ENCODE results near the gene MRPL43. TPM values are rescaled to one million over a fixed set of nuclear protein-coding genes. Genes with fewer than 3 reads are reported as not detected.
"Not testable (repeated sequence)": the region's sequence is repeated elsewhere in the genome, so short reads cannot be mapped to it uniquely, and the experiment has no call there.

Gene MRPL43
- total RNA-seq, 1 experiment from 2014 or later = 118 TPM

GRCh38 chr10:100983868-100984671 is 3.2 kb downstream of the MRPL43 start:
- DNase-seq (ENCODE audit: low spot score) = no peak

DNA sequence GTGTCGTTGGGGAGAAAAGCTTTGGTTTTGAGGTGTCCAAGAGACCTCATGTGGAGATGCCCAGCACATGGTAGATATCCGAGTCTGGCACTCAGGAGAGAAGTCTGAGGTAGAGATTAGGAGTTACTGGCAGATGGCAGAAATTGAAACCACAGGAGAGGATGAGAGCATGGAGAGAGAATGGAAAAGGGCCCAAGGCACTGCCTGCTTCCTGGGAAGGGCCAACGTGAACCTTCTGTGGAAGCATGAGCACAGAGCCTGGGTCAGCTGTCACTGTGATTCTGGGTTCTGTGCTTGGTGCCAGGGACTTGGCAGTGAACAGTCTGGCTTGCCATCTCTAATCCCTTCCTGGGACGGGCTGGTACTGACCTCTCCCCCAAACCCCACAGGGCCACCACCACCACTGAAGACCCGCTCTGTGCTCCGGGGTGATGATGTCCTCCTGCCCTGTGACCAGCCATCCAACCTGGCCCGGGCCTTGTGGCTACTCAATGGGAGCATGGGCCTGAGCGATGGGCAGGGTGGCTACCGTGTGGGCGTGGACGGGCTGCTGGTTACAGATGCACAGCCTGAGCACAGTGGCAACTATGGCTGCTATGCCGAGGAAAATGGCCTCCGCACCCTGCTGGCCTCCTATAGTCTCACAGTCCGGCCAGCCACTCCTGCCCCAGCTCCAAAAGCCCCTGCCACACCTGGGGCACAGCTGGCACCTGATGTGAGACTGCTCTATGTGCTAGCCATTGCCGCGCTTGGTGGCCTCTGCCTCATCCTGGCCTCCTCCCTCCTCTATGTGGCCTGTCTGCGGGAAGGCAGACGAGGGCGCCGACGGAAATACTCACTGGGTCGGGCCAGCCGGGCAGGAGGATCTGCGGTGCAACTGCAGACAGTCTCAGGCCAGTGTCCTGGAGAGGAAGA is 4.1 kb downstream of the MRPL43 start:
- no peak for DNase-seq (ENCODE audit: low spot score)

DNA sequence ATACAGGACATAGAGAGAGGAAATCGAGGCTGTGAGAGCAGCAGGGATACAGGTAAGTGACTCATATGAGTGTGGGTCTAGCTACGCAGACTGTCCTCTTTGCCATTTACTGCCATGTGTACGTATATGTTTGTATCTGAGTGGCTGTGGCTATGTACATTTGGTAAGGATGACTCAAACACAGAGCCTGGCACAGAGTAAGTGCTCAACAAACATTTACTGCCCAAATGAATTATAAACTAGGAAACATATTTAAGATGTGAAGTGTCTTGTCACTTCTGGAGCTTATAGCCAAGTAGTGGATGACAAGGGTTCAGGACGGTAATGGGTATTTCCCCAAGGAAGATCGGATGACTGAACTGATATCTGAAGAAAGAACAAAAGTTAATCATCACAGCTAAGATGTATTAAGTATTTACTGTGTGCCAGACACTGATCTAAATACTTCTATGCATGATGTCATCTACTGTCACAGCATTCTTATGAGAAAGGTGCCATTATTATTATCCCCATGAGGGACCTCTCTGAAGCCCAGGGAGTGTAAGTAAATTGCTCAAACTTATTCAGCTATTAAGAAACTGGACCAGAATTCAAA is 6.0 kb downstream of the MRPL43 start:
- DNase-seq (ENCODE audit: low spot score) = no peak

DNA sequence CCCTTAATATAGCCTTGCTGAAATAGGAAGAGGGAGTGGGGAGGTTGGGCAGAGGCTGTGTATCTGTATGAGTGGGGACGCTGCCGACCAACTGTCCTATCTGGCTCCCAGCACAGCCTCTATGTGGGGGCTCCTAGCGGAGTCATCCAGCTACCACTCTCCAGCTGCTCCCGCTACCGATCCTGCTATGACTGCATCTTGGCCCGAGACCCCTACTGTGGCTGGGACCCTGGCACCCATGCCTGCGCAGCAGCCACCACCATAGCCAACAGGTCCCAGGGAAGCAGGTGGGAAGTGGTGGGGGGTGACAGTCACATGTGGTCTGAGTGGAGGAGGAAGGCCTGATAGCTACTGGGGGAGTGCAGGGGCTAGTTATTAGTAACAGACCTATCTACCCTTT is 6.6 kb downstream of the MRPL43 start:
- no peak for DNase-seq (ENCODE audit: low spot score)

GRCh38 chr10:100980311-100980710 is 7.0 kb downstream of the MRPL43 start:
- no peak for DNase-seq (ENCODE audit: low spot score)

DNA sequence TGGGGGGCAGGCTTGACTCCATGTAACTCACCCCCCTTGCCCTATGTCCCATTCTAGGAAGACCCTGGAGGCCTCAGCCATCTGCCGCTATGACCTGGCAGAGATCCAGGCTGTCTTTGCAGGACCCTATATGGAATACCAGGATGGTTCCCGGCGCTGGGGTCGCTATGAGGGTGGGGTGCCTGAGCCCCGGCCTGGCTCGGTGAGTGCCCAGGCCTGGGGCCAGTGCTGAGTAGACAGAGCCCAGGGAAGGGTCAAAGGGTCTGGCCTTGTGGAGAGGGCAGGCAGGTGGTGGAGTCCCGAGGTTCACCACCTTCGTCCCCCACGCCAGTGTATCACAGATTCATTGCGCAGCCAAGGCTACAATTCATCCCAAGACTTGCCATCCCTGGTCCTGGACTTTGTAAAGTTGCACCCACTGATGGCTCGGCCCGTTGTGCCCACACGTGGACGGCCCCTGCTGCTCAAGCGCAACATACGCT is 7.5 kb downstream of the MRPL43 start:
- DNase-seq (ENCODE audit: low spot score) = no peak

GRCh38 chr10:100978901-100979195 is 8.4 kb downstream of the MRPL43 start:
- no peak for DNase-seq (ENCODE audit: low spot score)

DNA sequence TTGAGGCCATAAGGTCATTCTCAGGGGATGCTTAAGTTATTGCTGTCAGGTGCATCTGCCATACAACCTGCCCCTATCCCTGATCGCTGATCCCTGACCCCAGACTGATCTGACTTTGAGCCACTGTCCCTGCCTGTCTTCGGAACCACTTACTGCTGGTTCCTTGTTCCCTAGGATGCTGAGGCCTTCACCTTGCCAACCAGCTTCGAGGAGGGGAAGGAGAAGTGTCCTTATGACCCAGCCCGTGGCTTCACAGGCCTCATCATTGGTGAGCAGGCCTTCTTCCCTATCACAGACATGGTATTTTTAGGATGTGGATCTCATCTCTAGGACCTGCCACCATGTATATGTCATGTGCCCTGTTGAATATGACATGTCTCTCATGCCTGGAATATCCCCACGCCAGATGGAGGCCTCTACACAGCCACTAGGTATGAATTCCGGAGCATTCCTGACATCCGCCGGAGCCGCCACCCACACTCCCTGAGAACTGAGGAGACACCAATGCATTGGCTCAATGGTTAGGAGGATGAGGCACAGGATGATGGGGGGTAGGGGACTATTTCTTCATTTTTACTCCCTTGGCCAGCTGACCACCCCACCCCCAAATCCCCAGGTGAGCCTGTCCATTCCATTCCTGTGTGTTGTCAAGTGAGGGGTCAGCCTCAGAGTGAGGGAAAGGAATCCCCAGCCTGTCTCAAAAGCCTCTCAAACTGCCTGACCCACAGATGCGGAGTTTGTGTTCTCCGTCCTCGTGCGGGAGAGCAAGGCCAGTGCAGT is 9.0 kb downstream of the MRPL43 start:
- DNase-seq (ENCODE audit: low spot score) = no peak

DNA sequence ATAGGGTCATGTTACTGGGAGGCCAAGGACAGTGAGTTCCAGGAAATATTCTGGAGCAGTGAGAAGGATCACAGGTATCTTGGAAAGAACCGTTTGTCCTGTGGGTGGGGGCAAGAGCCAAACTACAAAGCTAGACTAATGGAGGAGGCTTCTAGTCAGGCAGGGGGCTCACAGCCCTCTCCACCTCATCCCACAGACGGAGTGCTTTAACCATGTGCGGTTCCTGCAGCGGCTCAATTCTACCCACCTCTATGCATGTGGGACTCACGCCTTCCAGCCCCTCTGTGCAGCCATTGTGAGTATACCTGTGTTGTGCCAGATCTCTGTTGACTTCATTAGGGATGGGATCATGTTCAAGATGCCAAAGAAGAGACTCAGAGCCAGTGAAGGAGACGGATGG is 9.9 kb downstream of the MRPL43 start:
- no peak for DNase-seq (ENCODE audit: low spot score)

DNA sequence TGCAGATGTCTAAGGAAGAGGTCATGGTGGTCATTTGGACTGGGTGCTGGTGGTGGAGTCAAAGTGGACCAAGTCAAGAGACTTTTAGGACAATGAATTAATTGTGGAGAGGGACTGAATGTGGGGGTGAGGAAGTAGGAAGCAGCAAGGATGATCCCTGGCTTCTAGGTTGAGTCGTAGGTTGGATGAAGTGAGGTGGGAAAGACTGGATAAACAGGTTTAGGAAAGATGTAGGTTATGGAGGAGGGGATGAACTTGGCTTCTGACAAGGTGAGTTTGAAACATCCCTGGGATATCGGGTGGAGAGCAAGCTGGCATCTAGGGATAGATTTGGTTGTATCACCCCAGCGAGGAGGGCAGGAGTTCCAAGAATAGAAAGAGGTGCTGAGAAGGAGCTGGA is 10.4 kb downstream of the MRPL43 start:
- DNase-seq (ENCODE audit: low spot score) = no peak

- DNase-seq (ENCODE audit: low spot score) = not testable (repeated sequence)
Measured at GRCh38 chr10:100975397-100975796, 11.9 kb downstream of the MRPL43 start.

DNA sequence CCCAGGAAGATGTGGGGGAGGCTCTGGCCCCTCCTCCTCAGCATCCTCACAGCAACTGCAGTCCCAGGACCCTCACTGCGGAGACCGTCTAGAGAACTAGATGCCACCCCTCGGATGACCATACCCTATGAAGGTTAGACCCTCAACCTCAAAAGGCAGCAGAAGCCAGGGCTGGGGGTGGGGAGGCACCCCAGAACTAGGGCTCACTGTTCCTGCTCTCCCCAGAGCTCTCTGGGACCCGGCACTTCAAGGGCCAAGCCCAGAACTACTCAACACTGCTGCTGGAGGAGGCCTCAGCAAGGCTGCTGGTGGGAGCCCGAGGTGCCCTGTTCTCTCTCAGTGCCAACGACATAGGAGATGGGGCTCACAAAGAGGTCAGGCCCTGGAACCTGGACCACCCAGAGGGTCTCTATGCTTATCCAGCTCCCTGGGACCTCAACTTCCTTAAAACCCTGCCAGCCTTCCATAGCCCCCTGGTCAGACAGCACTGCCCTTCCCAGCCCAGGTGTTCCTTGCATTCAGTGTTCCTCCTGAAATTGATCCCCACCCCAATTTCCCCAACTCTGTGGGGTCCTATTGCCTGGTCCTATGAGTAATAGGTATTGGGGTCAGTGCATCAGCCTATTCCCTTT is 14.3 kb downstream of the MRPL43 start:
- DNase-seq (ENCODE audit: low spot score) = no peak

DNA sequence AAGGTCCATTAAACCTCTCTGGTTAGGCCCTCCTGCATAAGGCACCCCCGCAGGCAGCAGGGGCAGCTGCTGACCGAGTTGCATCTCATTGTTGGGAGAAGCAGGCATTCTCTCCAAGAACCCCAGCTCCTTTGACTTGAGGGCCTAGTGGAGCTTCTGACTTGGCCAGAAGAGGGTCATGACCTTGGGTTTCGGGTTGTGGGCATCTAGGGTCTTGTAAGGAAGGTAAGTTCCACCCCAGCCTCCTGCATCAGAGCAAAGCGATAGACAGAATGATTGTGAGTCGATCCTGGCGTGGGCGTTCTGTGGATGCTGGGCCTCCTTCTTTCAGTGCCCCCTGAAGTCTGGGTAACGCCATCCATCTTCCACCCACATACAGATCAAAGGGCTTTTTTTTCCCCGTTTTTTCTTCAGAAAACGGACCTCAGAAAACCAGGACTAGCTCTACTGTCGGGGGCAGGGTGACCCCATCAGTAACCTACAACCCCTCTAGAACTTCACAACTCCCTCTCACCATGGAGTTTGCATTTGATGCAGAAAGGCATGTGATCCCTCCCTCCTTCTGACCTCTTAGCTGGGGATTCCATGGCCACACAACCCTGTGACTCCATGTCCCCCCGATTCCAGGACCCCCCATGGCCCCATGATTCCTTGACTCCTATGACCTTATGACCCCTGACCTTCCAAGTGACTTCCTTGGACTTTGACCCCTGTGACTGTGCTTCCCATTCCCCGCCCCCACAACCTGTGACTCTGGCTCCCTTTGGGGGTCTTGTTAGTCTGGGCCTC is 15.0 kb downstream of the MRPL43 start:
- DNase-seq (ENCODE audit: low spot score) = no peak

DNA sequence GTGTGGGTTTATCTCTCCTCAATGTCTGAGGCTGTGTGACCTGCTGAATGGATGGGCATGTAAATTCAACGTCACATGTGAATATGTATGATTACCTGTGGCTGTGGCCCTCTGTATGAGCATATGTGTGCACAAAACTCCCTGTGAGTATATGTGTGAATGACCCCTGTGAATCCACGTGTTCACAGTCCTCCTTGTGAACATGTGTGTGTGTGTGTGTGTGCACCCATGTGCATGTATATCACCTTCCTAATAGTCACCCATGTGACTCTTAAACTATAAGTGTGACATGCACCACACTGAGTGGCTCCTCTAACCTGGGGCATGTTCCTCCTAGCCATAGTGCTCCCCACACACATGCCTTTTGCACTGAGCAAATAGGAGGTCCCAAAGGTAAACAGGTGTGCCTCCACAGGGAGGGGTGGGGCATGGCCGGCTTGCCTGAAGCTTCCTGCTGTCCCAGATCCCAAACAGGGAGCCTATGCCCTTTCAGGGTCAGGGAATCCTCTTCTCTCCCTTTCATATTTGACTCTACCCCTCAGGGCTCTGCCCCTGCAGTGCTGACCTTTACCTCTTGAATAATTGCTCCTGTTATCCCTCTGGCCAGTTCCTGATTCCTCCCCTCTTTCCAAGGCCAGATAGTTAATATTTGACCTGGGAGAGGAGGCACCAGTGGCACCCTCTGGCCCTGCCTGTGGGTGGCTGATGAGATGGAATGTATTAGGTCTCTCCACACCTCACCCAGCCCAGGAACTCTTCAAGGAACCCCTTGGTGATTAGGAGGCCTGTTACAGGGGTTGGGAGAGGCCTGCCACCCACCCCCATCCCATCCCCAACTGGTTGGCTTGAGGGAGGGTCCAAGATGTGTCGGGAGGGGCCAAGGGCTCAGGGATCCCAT is 16.1 kb downstream of the MRPL43 start:
- DNase-seq (ENCODE audit: low spot score) = no peak

DNA sequence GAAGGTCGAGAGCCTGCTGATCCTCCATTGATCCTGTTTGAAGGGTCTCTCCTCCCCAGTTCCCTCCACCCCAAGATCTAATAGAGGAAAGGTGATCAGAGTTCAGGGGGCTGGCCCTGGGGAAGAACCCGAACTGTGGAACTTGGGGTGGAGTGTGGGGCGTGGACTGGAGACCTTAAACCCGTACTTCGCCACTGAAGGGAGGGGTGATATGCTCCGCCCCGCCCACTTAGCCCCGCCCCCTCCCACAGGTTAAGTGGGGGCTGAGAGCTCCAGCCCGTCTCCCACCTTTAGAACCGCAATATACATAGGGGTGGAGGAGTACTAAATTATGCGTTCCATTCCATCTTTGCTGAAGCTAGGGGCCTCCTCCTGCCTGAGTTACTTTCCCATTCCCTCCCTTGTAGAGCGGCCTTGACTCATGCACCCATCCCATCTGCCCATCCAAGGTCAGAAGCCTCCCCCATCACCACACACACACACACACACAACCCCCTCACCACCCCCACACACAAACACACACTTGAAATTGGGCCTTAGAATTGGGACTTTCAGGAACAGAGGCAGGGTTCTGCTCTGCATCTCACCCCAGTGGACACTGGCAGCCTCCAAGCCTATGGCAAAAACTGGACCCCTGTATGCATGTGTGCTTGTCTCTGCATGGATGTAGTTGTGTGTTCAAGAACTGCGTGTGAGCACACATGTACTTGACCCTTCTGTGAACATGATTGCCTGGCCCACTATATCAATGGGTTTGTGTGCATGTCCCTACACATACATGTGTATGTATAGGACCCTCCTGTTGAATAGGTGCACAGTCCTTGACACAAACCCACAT is 17.0 kb downstream of the MRPL43 start:
- DNase-seq (ENCODE audit: low spot score) = no peak

DNA sequence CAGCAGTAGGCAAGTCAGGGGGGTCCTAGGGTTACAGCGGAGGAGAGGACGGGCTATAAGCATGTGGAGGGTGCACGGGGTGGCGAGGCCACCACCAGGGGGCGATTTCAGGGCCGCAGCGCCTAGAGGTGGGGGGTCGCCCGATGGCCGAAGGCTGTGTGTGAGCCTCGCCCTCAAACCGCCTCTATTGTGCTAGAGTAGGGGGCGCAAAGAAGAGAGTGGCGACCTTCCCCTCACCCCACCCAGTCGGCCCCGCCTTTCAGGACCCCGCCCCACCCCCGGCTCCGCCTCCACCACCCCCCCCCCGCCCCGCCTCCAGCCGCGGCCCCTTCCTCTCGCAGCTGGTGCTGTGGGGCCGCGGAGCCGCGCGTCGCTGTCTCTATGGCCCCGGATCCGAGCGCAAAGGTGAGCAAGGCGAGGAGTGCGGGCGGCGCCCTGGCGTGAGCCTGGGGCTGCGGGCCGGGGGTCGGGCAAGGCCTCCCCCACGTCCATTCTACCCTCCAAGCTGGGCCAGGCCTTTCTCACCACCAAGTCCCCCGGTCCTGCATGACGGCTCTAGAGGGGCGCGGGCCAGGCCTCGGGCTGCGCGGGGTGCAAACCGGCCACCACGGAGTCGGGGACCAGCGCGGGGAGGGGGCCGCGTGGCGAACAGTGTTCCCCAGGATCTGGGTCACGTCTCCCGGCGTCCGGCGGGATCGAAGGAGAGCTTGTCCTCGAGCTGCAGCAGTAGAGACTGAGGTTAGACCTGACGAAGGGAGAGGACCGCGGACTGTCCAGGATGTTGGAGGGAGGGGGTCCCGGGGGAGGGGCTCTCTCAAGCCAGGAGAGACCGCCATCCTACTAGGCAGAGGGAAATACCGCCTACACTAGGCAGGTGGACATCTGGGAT is 17.9 kb downstream of the MRPL43 start, which contains the start of gene SEMA4G:
SEMA4G (plus strand) TSS at position 318 of the 889 bp plus-strand sequence. CDS start 3,409 bp downstream, outside the sequence.
- DNase-seq (ENCODE audit: low spot score) = no peak

GRCh38 chr10:100968863-100969186 is 18.5 kb downstream of the MRPL43 start:
- DNase-seq (ENCODE audit: low spot score) = no peak

All from A172 (cell line).